NCI-H510A treated with DMSO at 0.1 percent for 48 hours (cell line): ENCODE data around the gene ESRRG.
"Not testable (repeated sequence)": the region's sequence is repeated elsewhere in the genome, so short reads cannot be mapped to it uniquely, and the experiment has no call there.

Experiments used
- DNase-seq: peaks from one replicate; lab custom pipeline; 2025; lab: John Stamatoyannopoulos, UW

The ESRRG gene

GRCh38 chr1:216563087-216563486 is 160.1 kb downstream of the ESRRG start:
- DNase-seq: no peak

- DNase-seq: no peak
Observed at GRCh38 chr1:216562383-216562782, 160.8 kb downstream of the ESRRG start.

- no peak for DNase-seq
Observed at GRCh38 chr1:216560527-216560926, 162.7 kb downstream of the ESRRG start.

- no peak for DNase-seq
Observed at GRCh38 chr1:216559359-216559758, 163.9 kb downstream of the ESRRG start.

- no peak for DNase-seq
Observed at GRCh38 chr1:216555653-216556052, 167.6 kb downstream of the ESRRG start.

GRCh38 chr1:216554934-216555333 is 168.3 kb downstream of the ESRRG start:
- DNase-seq: no peak

GRCh38 chr1:216553766-216554165 is 169.5 kb downstream of the ESRRG start:
- DNase-seq: no peak

GRCh38 chr1:216553040-216553439 is 170.2 kb downstream of the ESRRG start:
- DNase-seq: no peak

GRCh38 chr1:216549796-216550195 is 173.4 kb downstream of the ESRRG start:
- no peak for DNase-seq

- no peak for DNase-seq
Observed at GRCh38 chr1:216542741-216543140, 180.5 kb downstream of the ESRRG start.

GRCh38 chr1:216542263-216542662 is 181.0 kb downstream of the ESRRG start:
- DNase-seq: no peak

GRCh38 chr1:216535751-216536150 is 187.5 kb downstream of the ESRRG start:
- DNase-seq: no peak

- no peak for DNase-seq
Observed at GRCh38 chr1:216535059-216535458, 188.2 kb downstream of the ESRRG start.

- no peak for DNase-seq
Observed at GRCh38 chr1:216533776-216534175, 189.5 kb downstream of the ESRRG start.

- DNase-seq: no peak
Observed at GRCh38 chr1:216532251-216532798, 190.9 kb downstream of the ESRRG start.

GRCh38 chr1:216531263-216532239 is 191.7 kb downstream of the ESRRG start:
- DNase-seq: no peak

GRCh38 chr1:216529851-216530250 is 193.4 kb downstream of the ESRRG start:
- DNase-seq: not testable (repeated sequence)

- peak; percentile 83 for DNase-seq
Observed at GRCh38 chr1:216528816-216529215, 194.4 kb downstream of the ESRRG start.

- no peak for DNase-seq
Observed at GRCh38 chr1:216523449-216524190, 199.6 kb downstream of the ESRRG start.

- DNase-seq: no peak
Observed at GRCh38 chr1:216523043-216523442, 200.2 kb downstream of the ESRRG start.

GRCh38 chr1:216521477-216521876 is 201.8 kb downstream of the ESRRG start:
- no peak for DNase-seq

- no peak for DNase-seq
Observed at GRCh38 chr1:216518844-216519627, 204.2 kb downstream of the ESRRG start.
